ENCODE data around the gene UQCRC1.

DNA sequence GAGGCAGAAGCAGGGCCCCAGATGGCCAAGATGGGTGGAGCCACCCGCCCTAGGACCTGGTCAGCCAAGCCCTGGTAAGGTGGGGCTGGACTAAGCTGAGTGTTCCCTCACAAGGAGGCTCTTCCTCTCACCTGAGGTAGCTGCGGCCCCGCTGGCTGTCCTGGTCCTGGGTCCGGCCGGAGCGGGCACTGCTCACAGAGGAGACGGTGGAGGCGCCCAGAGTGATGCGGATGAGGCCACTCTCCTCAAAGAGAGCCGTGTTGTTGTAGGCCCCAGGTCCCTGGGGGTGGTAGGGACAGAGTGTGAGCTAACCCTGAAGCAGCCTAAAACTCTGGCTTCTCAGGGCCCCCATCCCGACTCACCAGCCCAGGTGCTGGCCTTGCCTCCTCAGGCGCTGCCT is 33.2 kb upstream of the UQCRC1 start:
- no peak for TF ChIP-seq POLR2A (IDR thresholded peaks at IDR 0.05)
- TF ChIP-seq, protein P1, sequence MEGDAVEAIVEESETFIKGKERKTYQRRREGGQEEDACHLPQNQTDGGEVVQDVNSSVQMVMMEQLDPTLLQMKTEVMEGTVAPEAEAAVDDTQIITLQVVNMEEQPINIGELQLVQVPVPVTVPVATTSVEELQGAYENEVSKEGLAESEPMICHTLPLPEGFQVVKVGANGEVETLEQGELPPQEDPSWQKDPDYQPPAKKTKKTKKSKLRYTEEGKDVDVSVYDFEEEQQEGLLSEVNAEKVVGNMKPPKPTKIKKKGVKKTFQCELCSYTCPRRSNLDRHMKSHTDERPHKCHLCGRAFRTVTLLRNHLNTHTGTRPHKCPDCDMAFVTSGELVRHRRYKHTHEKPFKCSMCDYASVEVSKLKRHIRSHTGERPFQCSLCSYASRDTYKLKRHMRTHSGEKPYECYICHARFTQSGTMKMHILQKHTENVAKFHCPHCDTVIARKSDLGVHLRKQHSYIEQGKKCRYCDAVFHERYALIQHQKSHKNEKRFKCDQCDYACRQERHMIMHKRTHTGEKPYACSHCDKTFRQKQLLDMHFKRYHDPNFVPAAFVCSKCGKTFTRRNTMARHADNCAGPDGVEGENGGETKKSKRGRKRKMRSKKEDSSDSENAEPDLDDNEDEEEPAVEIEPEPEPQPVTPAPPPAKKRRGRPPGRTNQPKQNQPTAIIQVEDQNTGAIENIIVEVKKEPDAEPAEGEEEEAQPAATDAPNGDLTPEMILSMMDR (IDR thresholded peaks at IDR 0.05): no peak

All from sigmoid colon (tissue), 3 donors.